ENCODE measurements around the gene PCGF6.
"Not testable (repeated sequence)": the region's sequence is repeated elsewhere in the genome, so short reads cannot be mapped to it uniquely, and the experiment has no call there.

The PCGF6 gene

GRCh38 chr10:103350517-103351260, at the start of gene PCGF6:
Gene PCGF6, minus strand, starts transcription at chr10:103351140. Its CDS starts 74 bp downstream, at chr10:103351066.
- DNase-seq, result peak; percentile 91

GRCh38 chr10:103397191-103397825, 46.4 kb upstream of the PCGF6 start:
- no peak for DNase-seq

- no peak for DNase-seq
These were observed 45.8 kb upstream of the PCGF6 start for GRCh38 chr10:103396789-103397087.

GRCh38 chr10:103396067-103396788, 45.3 kb upstream of the PCGF6 start, which contains the start of the genes ATP5MK and PDCD11:
Gene ATP5MK, minus strand, starts transcription at chr10:103396475. Its CDS starts 4,018 bp downstream, at chr10:103392457.
Gene PDCD11, plus strand, starts transcription at chr10:103396626. Its CDS starts 1,801 bp downstream, at chr10:103398427.
- peak; percentile 99 for DNase-seq

- DNase-seq, result peak; percentile 35
These were observed 44.8 kb upstream of the PCGF6 start for GRCh38 chr10:103395754-103396066.

GRCh38 chr10:103394180-103394579, 43.2 kb upstream of the PCGF6 start:
- DNase-seq, result no peak

- DNase-seq, result no peak
These were observed 31.8 kb upstream of the PCGF6 start for GRCh38 chr10:103382769-103383168.

- no peak for DNase-seq
These were observed 23.3 kb upstream of the PCGF6 start for GRCh38 chr10:103374263-103374662.

- no peak for DNase-seq
These were observed 22.6 kb upstream of the PCGF6 start for GRCh38 chr10:103373544-103373943.

- peak; percentile 95 for DNase-seq
These were observed 17.0 kb upstream of the PCGF6 start, which contains the start of gene TAF5 for GRCh38 chr10:103367782-103368518. Gene TAF5, plus strand, starts transcription at chr10:103367976. Its CDS starts 14 bp downstream, at chr10:103367990.

- no peak for DNase-seq
These were observed 16.4 kb upstream of the PCGF6 start for GRCh38 chr10:103367379-103367781.

GRCh38 chr10:103360791-103361190, 9.9 kb upstream of the PCGF6 start:
- DNase-seq, result not testable (repeated sequence)

- not testable (repeated sequence) for DNase-seq
These were observed 8.6 kb upstream of the PCGF6 start for GRCh38 chr10:103359493-103359892.

- DNase-seq, result no peak
These were observed 5.1 kb upstream of the PCGF6 start for GRCh38 chr10:103355906-103356599.

- DNase-seq, result not testable (repeated sequence)
These were observed 3.6 kb upstream of the PCGF6 start for GRCh38 chr10:103354567-103354966.

- DNase-seq, result no peak
These were observed 2.3 kb upstream of the PCGF6 start for GRCh38 chr10:103353281-103353680.

GRCh38 chr10:103350175-103350516, 794 bp downstream of the PCGF6 start:
- no peak for DNase-seq

GRCh38 chr10:103336370-103336769, 14.6 kb downstream of the PCGF6 start:
- no peak for DNase-seq

GRCh38 chr10:103334567-103334966, 16.4 kb downstream of the PCGF6 start:
- DNase-seq, result no peak

- no peak for DNase-seq
These were observed 16.9 kb downstream of the PCGF6 start for GRCh38 chr10:103333934-103334520.

GRCh38 chr10:103327906-103328305, 23.0 kb downstream of the PCGF6 start:
- DNase-seq, result no peak

GRCh38 chr10:103316087-103316486, 34.9 kb downstream of the PCGF6 start:
- DNase-seq, result no peak
